IMR-90 (cell line): ENCODE data around the gene BRAF. TPM values are rescaled to one million over a fixed set of nuclear protein-coding genes. Genes with fewer than 3 reads are reported as not detected.

Source experiments
- ATAC-seq: fragments of 200-7000 bp; cut with Tn5 transposase; 2 replicates; pipeline ENCODE4 v1.9.1; 2020; ENCODE audit warnings: low read depth, mild to moderate bottlenecking, moderate library complexity
- BruUV-seq: library from RNA; stranded (reverse); fragments of 400-500 nt; replicated peaks from 2 replicates; lab custom pipeline; 2021; lab: Mats Ljungman, UMichigan
- CTCF ChIA-PET: fragments of 300-600 bp; formaldehyde crosslinking; extraction: SDS; loops from one replicate; lab custom pipeline; 2021; ENCODE audit warnings: antibody characterized with exemption; lab: Yijun Ruan, JAX
- POLR2A ChIA-PET: fragments of 300-600 bp; sonication (Branson Sonifier 250); formaldehyde crosslinking; loops from one replicate; lab custom pipeline; 2022; ENCODE audit warnings: antibody characterized with exemption; ENCODE audit not compliant: unreplicated experiment; lab: Charles Lee
- DNase-seq: peaks from one replicate; pipeline ENCODE4 v3.0.0; 2013
- H2AFZ ChIP-seq: replicated peaks from 2 replicates; pipeline ENCODE3; 2013; ENCODE audit warnings: low read length, mild to moderate bottlenecking; ENCODE audit not compliant: poor library complexity
- H2AK5ac ChIP-seq: 2 replicates; pipeline ENCODE4 v1.6.1; 2013; ENCODE audit warnings: low read depth, low read length, inconsistent platforms
- H2AK9ac ChIP-seq: replicated peaks from 2 replicates; pipeline ENCODE3; 2013; ENCODE audit warnings: mild to moderate bottlenecking, low read depth, low read length, moderate library complexity; ENCODE audit not compliant: poor library complexity
- H2BK120ac ChIP-seq: 2 replicates; pipeline ENCODE4 v1.6.1; 2013; ENCODE audit warnings: low read depth, low read length, inconsistent platforms
- H2BK15ac ChIP-seq: 3 replicates; pipeline ENCODE4 v1.6.1; 2013; ENCODE audit warnings: low read depth, low read length, inconsistent platforms
- H2BK20ac ChIP-seq: 2 replicates; pipeline ENCODE4 v1.6.1; 2013; ENCODE audit warnings: low read depth, mild to moderate bottlenecking, inconsistent platforms, low read length, moderate library complexity
- H2BK5ac ChIP-seq: 2 replicates; pipeline ENCODE4 v1.6.1; 2013; ENCODE audit warnings: mild to moderate bottlenecking, low read depth, low read length, inconsistent platforms; ENCODE audit not compliant: poor library complexity, severe bottlenecking
- H3K14ac ChIP-seq: replicated peaks from 2 replicates; pipeline ENCODE4 v1.6.1; 2013; ENCODE audit warnings: low read depth, low read length, inconsistent platforms
- H3K18ac ChIP-seq: 2 replicates; pipeline ENCODE4 v1.6.1; 2013; ENCODE audit warnings: low read depth, low read length, control low read depth
- H3K23ac ChIP-seq: 2 replicates; pipeline ENCODE4 v1.6.1; 2013; ENCODE audit warnings: low read depth, low read length, inconsistent platforms
- H3K27ac ChIP-seq: 2 replicates; pipeline ENCODE4 v1.5.1; 2013; ENCODE audit warnings: mild to moderate bottlenecking, control low read depth, low read length; ENCODE audit not compliant: insufficient read depth
- H3K27me3 ChIP-seq: 2 replicates; pipeline ENCODE4 v1.6.1; 2013; ENCODE audit warnings: low read length; ENCODE audit not compliant: control insufficient read depth, insufficient read depth
- H3K36me3 ChIP-seq: 2 replicates; pipeline ENCODE4 v1.6.1; 2013; ENCODE audit warnings: low read length, mixed read lengths; ENCODE audit not compliant: control insufficient read depth, insufficient read depth
- H3K4ac ChIP-seq: 2 replicates; pipeline ENCODE4 v1.6.1; 2013; ENCODE audit warnings: low read depth, low read length, inconsistent platforms
- H3K4me1 ChIP-seq: 2 replicates; pipeline ENCODE4 v1.6.1; 2013; ENCODE audit warnings: low read length, mixed read lengths; ENCODE audit not compliant: control insufficient read depth, insufficient read depth
- H3K4me2 ChIP-seq: 2 replicates; pipeline ENCODE4 v1.6.1; 2013; ENCODE audit warnings: low read depth, mild to moderate bottlenecking, control low read depth, low read length, moderate library complexity
- H3K4me3 ChIP-seq: 2 replicates; pipeline ENCODE4 v1.5.1; 2013; ENCODE audit warnings: low read depth, mild to moderate bottlenecking, control low read depth, low read length, moderate library complexity; ENCODE audit not compliant: insufficient read depth
- H3K56ac ChIP-seq: 2 replicates; pipeline ENCODE4 v1.6.1; 2013; ENCODE audit warnings: low read length, inconsistent platforms; ENCODE audit not compliant: insufficient read depth; ENCODE audit errors: extremely low read depth
- H3K79me1 ChIP-seq, 2 experiments: 2 replicates each; pipeline ENCODE4 v1.6.1; 2013; ENCODE audit warnings: low read length in 2 of 2, inconsistent platforms in 1 of 2, low read depth in 1 of 2
- H3K9ac ChIP-seq: 2 replicates; pipeline ENCODE4 v1.6.1; 2013; ENCODE audit warnings: low read depth, low read length, control low read depth
- H3K9me1 ChIP-seq: 2 replicates; pipeline ENCODE4 v1.6.1; 2013; ENCODE audit warnings: low read length, inconsistent platforms; ENCODE audit not compliant: insufficient read depth
- H3K9me3 ChIP-seq: 2 replicates; pipeline ENCODE4 v1.6.1; 2013; ENCODE audit warnings: low read length; ENCODE audit not compliant: control insufficient read depth, insufficient read depth
- H4K20me1 ChIP-seq: 2 replicates; pipeline ENCODE4 v1.6.1; 2013; ENCODE audit warnings: low read length, inconsistent platforms; ENCODE audit not compliant: insufficient read depth
- H4K5ac ChIP-seq: 2 replicates; pipeline ENCODE4 v1.6.1; 2013; ENCODE audit warnings: mild to moderate bottlenecking, low read depth, low read length, control low read depth
- H4K8ac ChIP-seq, 2 experiments: 2 replicates each; pipeline ENCODE4 v1.6.1; 2013; ENCODE audit warnings: low read depth in 2 of 2, low read length in 2 of 2, control low read depth in 1 of 2, inconsistent platforms in 1 of 2
- H4K91ac ChIP-seq: 2 replicates; pipeline ENCODE4 v1.6.1; 2013; ENCODE audit warnings: low read depth, low read length, inconsistent platforms; ENCODE audit not compliant: insufficient read depth
- BHLHE40 ChIP-seq: fragments of 150-350 bp; IDR thresholded peaks from 2 replicates; pipeline ENCODE4 v1.6.1; 2016; ENCODE audit warnings: mild to moderate bottlenecking, low read depth, low read length
- CEBPB ChIP-seq: IDR thresholded peaks from 2 replicates; pipeline ENCODE4 v1.6.1; 2012; ENCODE audit warnings: low read depth, low read length, improper control_type of control experiment
- CHD1 ChIP-seq: IDR thresholded peaks from 2 replicates; pipeline ENCODE4 v1.6.1; 2012; ENCODE audit warnings: low read depth, low read length, improper control_type of control experiment
- FOS ChIP-seq: fragments of 150-350 bp; IDR thresholded peaks from 2 replicates; pipeline ENCODE4 v1.6.1; 2016; ENCODE audit warnings: low read depth, low read length
- MAFK ChIP-seq: IDR thresholded peaks from 2 replicates; pipeline ENCODE4 v1.6.1; 2012; ENCODE audit warnings: low read depth, low read length, improper control_type of control experiment
- MAZ ChIP-seq: IDR thresholded peaks from 2 replicates; pipeline ENCODE4 v1.6.1; 2012; ENCODE audit warnings: low read depth, mild to moderate bottlenecking, low read length, improper control_type of control experiment, moderate library complexity, borderline replicate concordance
- MXI1 ChIP-seq: IDR thresholded peaks from 2 replicates; pipeline ENCODE4 v1.6.1; 2012; ENCODE audit warnings: low read depth, mild to moderate bottlenecking, low read length, moderate library complexity, borderline replicate concordance
- NFE2L2 ChIP-seq: fragments of 150-350 bp; IDR thresholded peaks from 2 replicates; pipeline ENCODE4 v1.6.1; 2016; ENCODE audit warnings: low read depth, mild to moderate bottlenecking, low read length
- POLR2A ChIP-seq: IDR thresholded peaks from 2 replicates; pipeline ENCODE4 v1.6.1; 2012; ENCODE audit warnings: mild to moderate bottlenecking, low read depth, low read length
- RAD21 ChIP-seq: IDR thresholded peaks from 2 replicates; pipeline ENCODE4 v1.6.1; 2012; ENCODE audit warnings: low read length, improper control_type of control experiment
- RCOR1 ChIP-seq: IDR thresholded peaks from 2 replicates; pipeline ENCODE4 v1.6.1; 2012; ENCODE audit warnings: mild to moderate bottlenecking, low read length, improper control_type of control experiment; ENCODE audit not compliant: insufficient replicate concordance
- RFX5 ChIP-seq: IDR thresholded peaks from 2 replicates; pipeline ENCODE4 v1.8.0; 2012; ENCODE audit warnings: low read depth, mild to moderate bottlenecking, low read length, moderate library complexity
- SMC3 ChIP-seq: fragments of 150-350 bp; IDR thresholded peaks from 2 replicates; pipeline ENCODE4 v1.6.1; 2016; ENCODE audit warnings: low read depth, mild to moderate bottlenecking, antibody characterized with exemption, low read length, moderate library complexity
- WGBS, 2 experiments: methylation state at CpG; one replicate each; pipeline versions ENCODE4 v1.1.5 to v1.1.7; 2013; ENCODE audit warnings: missing lambda C conversion rate in 2 of 2; ENCODE audit not compliant: insufficient read length in 1 of 2; ENCODE audit errors: extremely low coverage in 2 of 2; 5-methylcytosine and 5-hydroxymethylcytosine counted together
- dilution Hi-C: fragments of 300-500 bp; cut with HindIII; formaldehyde crosslinking; loops from one replicate; pipeline ENCODE4 v1.14.3; 2018; ENCODE audit warnings: low sequenced_read_pairs; ENCODE audit not compliant: unreplicated experiment
- in situ Hi-C: fragments of 300-500 bp; cut with MboI; formaldehyde crosslinking; loops from 3 replicates; pipeline ENCODE4 v1.14.3; 2019; ENCODE audit warnings: low sequenced_read_pairs, inconsistent platforms, mixed read lengths
- intact Hi-C: fragments of 100-400 bp; cut with micrococcal nuclease; formaldehyde crosslinking; loops from 2 replicates; pipeline ENCODE4 v1.10.0; 2022
- polyA plus RNA-seq, 3 experiments: library from polyadenylated mRNA; depleted of rRNA; stranded (reverse); fragments of >200 nt; gene quantifications; 2 replicates each; pipeline ENCODE4 v1.2.3, GENCODE V29; 2012; ENCODE audit warnings: low replicate concordance in 1 of 3
- total RNA-seq: library from RNA; depleted of rRNA; stranded (reverse); fragments of >200 nt; gene quantifications from 2 replicates; pipeline ENCODE4 v1.2.3, GENCODE V29; 2012
- TF ChIP-seq, protein P1 (sequence below): fragments of 150-350 bp; IDR thresholded peaks from 2 replicates; pipeline ENCODE4 v1.6.1; 2017; ENCODE audit warnings: mild to moderate bottlenecking, antibody characterized with exemption, low read length, low read depth
- TF ChIP-seq, protein P2 (sequence below): fragments of 150-350 bp; IDR thresholded peaks from 2 replicates; pipeline ENCODE4 v1.6.1; 2016; ENCODE audit warnings: low read depth, mild to moderate bottlenecking, low read length, moderate library complexity, borderline replicate concordance
- TF ChIP-seq, protein P3 (sequence below): conservative IDR thresholded peaks from 2 replicates; pipeline ENCODE4 v1.5.1; 2012; ENCODE audit warnings: mild to moderate bottlenecking, low read depth, low read length, improper control_type of control experiment

The BRAF gene
- total and polyA plus RNA-seq, 2 of the 4 experiments (the other 2 are of a cell fraction) = 5.7 to 12.9 TPM

DNA sequence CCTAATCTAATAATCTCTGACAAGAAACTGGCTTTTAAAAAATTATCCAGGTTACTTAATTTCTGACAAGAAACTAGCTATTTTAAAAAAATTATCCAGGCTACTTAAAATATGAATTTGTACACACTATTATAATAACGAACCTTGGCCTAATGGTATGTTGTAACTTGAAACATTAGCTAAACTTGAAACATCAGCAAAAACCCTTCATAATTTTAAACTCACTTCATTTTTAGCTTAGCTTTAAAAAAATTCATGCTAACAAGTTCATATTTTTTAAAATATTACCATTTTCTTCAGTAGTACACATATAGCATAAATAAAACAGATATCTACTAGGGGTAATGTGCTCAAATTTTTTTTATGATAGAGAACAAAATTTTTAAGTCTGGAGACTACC is 35.6 kb downstream of the BRAF start:
- TF ChIP-seq, protein P1, sequence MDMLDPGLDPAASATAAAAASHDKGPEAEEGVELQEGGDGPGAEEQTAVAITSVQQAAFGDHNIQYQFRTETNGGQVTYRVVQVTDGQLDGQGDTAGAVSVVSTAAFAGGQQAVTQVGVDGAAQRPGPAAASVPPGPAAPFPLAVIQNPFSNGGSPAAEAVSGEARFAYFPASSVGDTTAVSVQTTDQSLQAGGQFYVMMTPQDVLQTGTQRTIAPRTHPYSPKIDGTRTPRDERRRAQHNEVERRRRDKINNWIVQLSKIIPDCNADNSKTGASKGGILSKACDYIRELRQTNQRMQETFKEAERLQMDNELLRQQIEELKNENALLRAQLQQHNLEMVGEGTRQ = no peak
- TF ChIP-seq RCOR1 (no peak), RAD21 (no peak), MAFK (no peak), POLR2A (no peak), NFE2L2 (no peak), CEBPB (no peak), RFX5 (no peak), BHLHE40 (no peak), CHD1 (no peak), MAZ (no peak), FOS (no peak), MXI1 (no peak), SMC3 (no peak)
- TF ChIP-seq, protein P2, sequence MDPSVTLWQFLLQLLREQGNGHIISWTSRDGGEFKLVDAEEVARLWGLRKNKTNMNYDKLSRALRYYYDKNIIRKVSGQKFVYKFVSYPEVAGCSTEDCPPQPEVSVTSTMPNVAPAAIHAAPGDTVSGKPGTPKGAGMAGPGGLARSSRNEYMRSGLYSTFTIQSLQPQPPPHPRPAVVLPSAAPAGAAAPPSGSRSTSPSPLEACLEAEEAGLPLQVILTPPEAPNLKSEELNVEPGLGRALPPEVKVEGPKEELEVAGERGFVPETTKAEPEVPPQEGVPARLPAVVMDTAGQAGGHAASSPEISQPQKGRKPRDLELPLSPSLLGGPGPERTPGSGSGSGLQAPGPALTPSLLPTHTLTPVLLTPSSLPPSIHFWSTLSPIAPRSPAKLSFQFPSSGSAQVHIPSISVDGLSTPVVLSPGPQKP = no peak
- TF ChIP-seq, protein P3, sequence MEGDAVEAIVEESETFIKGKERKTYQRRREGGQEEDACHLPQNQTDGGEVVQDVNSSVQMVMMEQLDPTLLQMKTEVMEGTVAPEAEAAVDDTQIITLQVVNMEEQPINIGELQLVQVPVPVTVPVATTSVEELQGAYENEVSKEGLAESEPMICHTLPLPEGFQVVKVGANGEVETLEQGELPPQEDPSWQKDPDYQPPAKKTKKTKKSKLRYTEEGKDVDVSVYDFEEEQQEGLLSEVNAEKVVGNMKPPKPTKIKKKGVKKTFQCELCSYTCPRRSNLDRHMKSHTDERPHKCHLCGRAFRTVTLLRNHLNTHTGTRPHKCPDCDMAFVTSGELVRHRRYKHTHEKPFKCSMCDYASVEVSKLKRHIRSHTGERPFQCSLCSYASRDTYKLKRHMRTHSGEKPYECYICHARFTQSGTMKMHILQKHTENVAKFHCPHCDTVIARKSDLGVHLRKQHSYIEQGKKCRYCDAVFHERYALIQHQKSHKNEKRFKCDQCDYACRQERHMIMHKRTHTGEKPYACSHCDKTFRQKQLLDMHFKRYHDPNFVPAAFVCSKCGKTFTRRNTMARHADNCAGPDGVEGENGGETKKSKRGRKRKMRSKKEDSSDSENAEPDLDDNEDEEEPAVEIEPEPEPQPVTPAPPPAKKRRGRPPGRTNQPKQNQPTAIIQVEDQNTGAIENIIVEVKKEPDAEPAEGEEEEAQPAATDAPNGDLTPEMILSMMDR = no peak
- Histone ChIP-seq H2BK15ac (no peak overlapping the region), H3K27ac (no peak overlapping the region), H4K20me1 (peaks cover 53% of the 10 kb centered on the region), H3K9ac (no peak overlapping the region), H4K8ac (no peak overlapping the region), H2AK5ac (no peak overlapping the region), H2BK120ac (no peak overlapping the region), H2BK5ac (no peak overlapping the region), H2BK20ac (no peak overlapping the region), H2AFZ (no peak overlapping the region), H3K36me3 (no peaks in the 10 kb centered on the region), H3K79me1 (peaks cover 41 to 64% of the 10 kb centered on the region in 2 experiments), H3K27me3 (no peaks in the 10 kb centered on the region), H3K14ac (no peak overlapping the region), H3K4me1 (peaks cover 7% of the 10 kb centered on the region), H4K5ac (no peak overlapping the region), H3K9me1 (0 out of 2 replicates have a peak, but pooled peaks cover 3% of the 10 kb centered on the region), H2AK9ac (no peak overlapping the region), H4K91ac (no peak overlapping the region), H3K4me2 (no peak overlapping the region), H3K9me3 (no peaks in the 10 kb centered on the region), H3K18ac (no peak overlapping the region), H3K23ac (no peak overlapping the region), H3K4me3 (no peak overlapping the region), H3K56ac (no peak overlapping the region), H3K4ac (no peak overlapping the region)
- no TSS peak for BruUV-seq
- WGBS, 2 experiments = no CpG with 5 or more reads among the region's 1 CpG
- intact Hi-C loops (no loop called here), dilution Hi-C loops (no loop called here), in situ Hi-C loops (no loop called here)
- DNase-seq (no peak), ATAC-seq (no peak)
- ChIA-PET POLR2A (no interaction called here), CTCF (interaction anchor here (0.6 to 0.8 kb wide), 2 partner anchors 16 to 65 kb away, joined by 3 to 4 read pairs; no protein-coding TSS in a partner anchor)
